Measurements from ENCODE around the gene KIF26B.

Gene KIF26B

DNA sequence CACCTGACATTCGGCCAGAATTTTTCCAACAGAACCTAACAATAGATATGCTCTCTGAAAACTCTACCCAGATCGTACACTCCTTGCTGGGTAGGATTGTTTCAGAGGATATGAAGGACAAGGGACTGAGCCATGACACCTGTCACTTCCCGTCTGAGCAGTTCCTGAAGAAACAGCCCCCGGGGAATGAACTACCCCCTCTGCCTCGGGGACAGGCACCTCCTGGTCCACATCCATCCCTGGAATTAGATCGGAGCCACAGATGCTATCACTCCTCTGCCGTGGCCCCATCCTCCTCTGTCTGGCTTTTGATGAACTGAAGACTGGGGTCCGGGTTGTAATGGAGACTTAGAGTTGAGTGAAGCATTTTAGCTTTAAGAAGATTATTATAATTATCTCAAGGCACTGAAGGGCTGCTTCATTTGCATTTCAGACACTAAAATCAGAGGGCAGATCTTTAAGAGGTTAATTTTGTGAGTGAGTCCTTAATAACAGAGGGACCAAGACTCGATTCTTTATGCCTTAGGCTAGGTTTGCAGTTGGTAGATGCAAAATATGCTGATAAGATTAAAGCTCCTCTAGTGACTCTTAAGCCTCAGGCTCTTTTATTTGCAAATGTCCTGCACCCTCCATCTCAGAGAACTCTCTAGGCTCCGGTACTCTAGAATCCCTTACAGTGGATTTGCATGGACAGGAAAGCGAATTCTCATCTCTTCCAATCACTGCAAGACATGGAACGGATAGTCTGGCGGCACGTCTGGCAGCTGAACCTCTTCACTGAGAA is 333.8 kb downstream of the KIF26B start:
- H3K9me2 ChIP-seq (replicated peaks; ENCODE audit: low read depth, low read length) = no peaks in the 10 kb centered on the region
- H2AFZ ChIP-seq (ENCODE audit: low read length) = no peak overlapping the region
- no peaks in the 10 kb centered on the region for H3K27me3 ChIP-seq (ENCODE audit: insufficient read depth, low read length, poor library complexity, severe bottlenecking)
- no peaks in the 10 kb centered on the region for H3K79me2 ChIP-seq (ENCODE audit: insufficient read depth, low read length)
- H3K36me3 ChIP-seq (ENCODE audit: insufficient read depth, low read length) = no peaks in the 10 kb centered on the region
- H3K9me3 ChIP-seq (ENCODE audit: insufficient read depth, low read depth, low read length) = no peaks in the 10 kb centered on the region
- no peaks in the 10 kb centered on the region for H3K4me1 ChIP-seq (ENCODE audit: insufficient read depth, low read length, poor library complexity, severe bottlenecking)
- no peaks in the 10 kb centered on the region for H3F3A ChIP-seq (ENCODE audit: low read depth)
- no peak overlapping the region for H3K4me3 ChIP-seq (ENCODE audit: low read length, poor library complexity, severe bottlenecking)
- H3K4me2 ChIP-seq (ENCODE audit: low read depth, low read length, poor library complexity, severe bottlenecking) = no peak overlapping the region
- no peak overlapping the region for H3K9ac ChIP-seq (ENCODE audit: low read depth, low read length, poor library complexity, severe bottlenecking)
- H4K20me1 ChIP-seq (ENCODE audit: insufficient read depth, low read length, poor library complexity, severe bottlenecking) = no peaks in the 10 kb centered on the region
- TF ChIP-seq, protein P1, sequence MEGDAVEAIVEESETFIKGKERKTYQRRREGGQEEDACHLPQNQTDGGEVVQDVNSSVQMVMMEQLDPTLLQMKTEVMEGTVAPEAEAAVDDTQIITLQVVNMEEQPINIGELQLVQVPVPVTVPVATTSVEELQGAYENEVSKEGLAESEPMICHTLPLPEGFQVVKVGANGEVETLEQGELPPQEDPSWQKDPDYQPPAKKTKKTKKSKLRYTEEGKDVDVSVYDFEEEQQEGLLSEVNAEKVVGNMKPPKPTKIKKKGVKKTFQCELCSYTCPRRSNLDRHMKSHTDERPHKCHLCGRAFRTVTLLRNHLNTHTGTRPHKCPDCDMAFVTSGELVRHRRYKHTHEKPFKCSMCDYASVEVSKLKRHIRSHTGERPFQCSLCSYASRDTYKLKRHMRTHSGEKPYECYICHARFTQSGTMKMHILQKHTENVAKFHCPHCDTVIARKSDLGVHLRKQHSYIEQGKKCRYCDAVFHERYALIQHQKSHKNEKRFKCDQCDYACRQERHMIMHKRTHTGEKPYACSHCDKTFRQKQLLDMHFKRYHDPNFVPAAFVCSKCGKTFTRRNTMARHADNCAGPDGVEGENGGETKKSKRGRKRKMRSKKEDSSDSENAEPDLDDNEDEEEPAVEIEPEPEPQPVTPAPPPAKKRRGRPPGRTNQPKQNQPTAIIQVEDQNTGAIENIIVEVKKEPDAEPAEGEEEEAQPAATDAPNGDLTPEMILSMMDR (conservative IDR thresholded peaks at IDR 0.05; ENCODE audit: low read length) = no peak
- TF ChIP-seq EZH2phosphoT487 (IDR thresholded peaks at IDR 0.05; ENCODE audit: borderline replicate concordance) = no peak

DNA sequence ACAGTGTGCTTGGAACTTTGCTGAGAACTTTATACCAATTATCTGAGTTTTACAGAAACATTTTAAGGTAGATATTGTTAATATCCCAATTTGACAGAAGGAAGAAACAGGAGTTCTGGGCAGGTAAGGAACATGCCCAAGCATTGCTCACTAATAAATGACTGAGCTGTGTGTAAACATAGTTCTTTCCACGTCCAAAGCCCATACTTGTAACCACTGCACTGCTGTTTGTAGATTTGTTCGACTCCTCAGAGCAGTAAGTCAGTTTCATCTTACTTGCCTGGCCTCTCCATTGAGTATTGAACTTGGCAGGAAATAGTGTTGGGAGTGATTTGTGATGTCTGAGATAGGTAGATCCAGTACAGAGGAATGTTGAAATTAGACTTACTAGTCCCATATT is 335.1 kb downstream of the KIF26B start:
- Histone ChIP-seq H2AFZ (ENCODE audit: low read length) (no peak overlapping the region), H3K4me2 (ENCODE audit: low read depth, low read length, poor library complexity, severe bottlenecking) (no peak overlapping the region), H3K79me2 (ENCODE audit: insufficient read depth, low read length) (no peaks in the 10 kb centered on the region), H3K9me3 (ENCODE audit: insufficient read depth, low read depth, low read length) (no peaks in the 10 kb centered on the region), H3K4me3 (ENCODE audit: low read length, poor library complexity, severe bottlenecking) (no peak overlapping the region), H3K9ac (ENCODE audit: low read depth, low read length, poor library complexity, severe bottlenecking) (no peak overlapping the region), H3K4me1 (ENCODE audit: insufficient read depth, low read length, poor library complexity, severe bottlenecking) (no peaks in the 10 kb centered on the region), H4K20me1 (ENCODE audit: insufficient read depth, low read length, poor library complexity, severe bottlenecking) (no peaks in the 10 kb centered on the region), H3F3A (ENCODE audit: low read depth) (no peaks in the 10 kb centered on the region), H3K9me2 (replicated peaks; ENCODE audit: low read depth, low read length) (no peaks in the 10 kb centered on the region), H3K36me3 (ENCODE audit: insufficient read depth, low read length) (no peaks in the 10 kb centered on the region), H3K27me3 (ENCODE audit: insufficient read depth, low read length, poor library complexity, severe bottlenecking) (no peaks in the 10 kb centered on the region)
- no peak for TF ChIP-seq EZH2phosphoT487 (IDR thresholded peaks at IDR 0.05; ENCODE audit: borderline replicate concordance)
- TF ChIP-seq, protein P1 (conservative IDR thresholded peaks at IDR 0.05; ENCODE audit: low read length) = no peak

DNA sequence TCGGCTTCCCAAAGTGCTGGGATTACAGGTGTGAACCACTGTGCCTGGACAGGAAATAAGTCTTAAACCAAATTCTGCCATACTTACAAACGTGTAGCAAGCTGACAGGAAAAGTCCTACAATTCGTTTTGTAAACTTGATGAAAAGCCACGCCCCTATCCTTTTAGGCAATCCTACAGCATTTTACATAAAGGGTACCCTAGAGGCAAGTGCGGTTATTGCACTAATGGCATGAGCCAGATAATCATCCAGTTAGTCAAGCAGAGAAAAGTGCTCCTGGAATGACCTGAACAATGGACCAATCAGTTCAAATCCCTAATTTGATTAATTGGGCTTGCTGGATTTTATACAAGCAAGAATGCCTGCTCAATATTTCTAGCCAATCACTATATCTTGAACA is 338.2 kb downstream of the KIF26B start:
- no peaks in the 10 kb centered on the region for H3K9me2 ChIP-seq (replicated peaks; ENCODE audit: low read depth, low read length)
- no peaks in the 10 kb centered on the region for H3K79me2 ChIP-seq (ENCODE audit: insufficient read depth, low read length)
- no peaks in the 10 kb centered on the region for H3K27me3 ChIP-seq (ENCODE audit: insufficient read depth, low read length, poor library complexity, severe bottlenecking)
- no peaks in the 10 kb centered on the region for H3K9me3 ChIP-seq (ENCODE audit: insufficient read depth, low read depth, low read length)
- H3F3A ChIP-seq (ENCODE audit: low read depth) = no peaks in the 10 kb centered on the region
- H3K9ac ChIP-seq (ENCODE audit: low read depth, low read length, poor library complexity, severe bottlenecking) = no peak overlapping the region
- H4K20me1 ChIP-seq (ENCODE audit: insufficient read depth, low read length, poor library complexity, severe bottlenecking) = no peaks in the 10 kb centered on the region
- no peaks in the 10 kb centered on the region for H3K36me3 ChIP-seq (ENCODE audit: insufficient read depth, low read length)
- no peak for TF ChIP-seq EZH2phosphoT487 (IDR thresholded peaks at IDR 0.05; ENCODE audit: borderline replicate concordance)
- TF ChIP-seq, protein P1 (conservative IDR thresholded peaks at IDR 0.05; ENCODE audit: low read length) = peak; percentile 53
- H3K4me3 ChIP-seq (ENCODE audit: low read length, poor library complexity, severe bottlenecking) = no peak overlapping the region
- no peaks in the 10 kb centered on the region for H3K4me1 ChIP-seq (ENCODE audit: insufficient read depth, low read length, poor library complexity, severe bottlenecking)
- H3K4me2 ChIP-seq (ENCODE audit: low read depth, low read length, poor library complexity, severe bottlenecking) = no peak overlapping the region
- no peak overlapping the region for H2AFZ ChIP-seq (ENCODE audit: low read length)

Measured in Loucy (cell line).